Effector CD4-positive, alpha-beta T cell (primary cell): ENCODE measurements around the gene ANKRD34A.
"Not testable (repeated sequence)": the region's sequence is repeated elsewhere in the genome, so short reads cannot be mapped to it uniquely, and the experiment has no call there.

Experiments used
- DNase-seq: peaks from one replicate; pipeline ENCODE4 v3.0.0-alpha.2; 2020

Gene ANKRD34A

DNA sequence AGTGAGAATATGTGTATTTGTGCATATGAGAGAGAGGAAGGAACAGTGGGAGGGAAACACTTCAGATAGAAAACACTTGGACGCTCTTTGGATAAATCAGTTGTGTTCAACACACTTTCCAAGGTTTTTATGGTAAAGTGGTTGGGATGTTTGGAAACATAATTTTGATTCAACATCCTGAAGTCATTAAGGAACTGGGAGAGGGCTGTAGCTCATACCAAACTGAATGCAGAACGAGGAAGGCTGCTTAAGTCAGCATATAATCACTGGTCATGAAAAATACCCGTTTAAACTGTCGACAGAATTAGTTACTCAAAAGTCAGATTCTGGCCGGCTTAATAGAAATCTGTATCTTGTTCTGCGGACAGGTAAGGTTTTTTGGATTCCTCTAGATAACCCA lies 21.5 kb downstream of the ANKRD34A start:
- DNase-seq = no peak

DNA sequence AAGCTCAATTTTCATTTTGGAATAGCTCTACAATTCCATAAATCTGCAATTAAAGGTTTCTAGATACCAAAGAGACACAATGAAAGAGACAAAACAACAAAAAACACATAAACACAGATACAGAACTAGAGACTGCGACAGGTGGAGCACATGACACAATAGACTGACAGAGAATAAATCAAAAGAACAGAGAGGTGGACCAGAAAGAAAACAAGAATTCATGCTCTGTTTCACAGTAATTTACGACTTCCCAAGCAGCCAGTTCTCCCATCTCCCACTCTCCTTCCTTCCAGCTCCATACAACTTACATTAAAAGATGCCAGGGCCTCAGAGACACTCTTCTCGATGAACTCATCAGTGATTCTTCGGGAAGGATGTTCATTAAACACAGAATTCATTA lies 22.0 kb downstream of the ANKRD34A start:
- DNase-seq = no peak

DNA sequence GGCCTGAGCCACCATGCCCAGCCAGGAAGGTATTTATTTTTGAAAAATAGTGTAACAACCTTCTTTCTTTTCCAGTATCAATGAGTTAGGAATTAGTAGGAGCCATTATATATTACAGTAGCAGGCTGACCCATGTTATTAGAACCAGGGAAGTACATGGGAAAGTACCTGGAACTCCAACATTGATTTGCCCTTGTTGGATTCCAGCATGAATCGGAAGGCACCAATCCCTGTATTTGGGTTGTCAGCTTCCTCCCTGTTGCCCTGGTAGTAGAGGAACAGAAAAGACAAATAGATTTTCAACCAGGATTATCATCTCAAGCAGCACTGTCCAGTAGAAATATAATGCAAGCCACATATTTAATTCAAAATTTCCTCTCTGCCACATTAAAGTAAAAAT lies 26.9 kb downstream of the ANKRD34A start:
- no peak for DNase-seq

DNA sequence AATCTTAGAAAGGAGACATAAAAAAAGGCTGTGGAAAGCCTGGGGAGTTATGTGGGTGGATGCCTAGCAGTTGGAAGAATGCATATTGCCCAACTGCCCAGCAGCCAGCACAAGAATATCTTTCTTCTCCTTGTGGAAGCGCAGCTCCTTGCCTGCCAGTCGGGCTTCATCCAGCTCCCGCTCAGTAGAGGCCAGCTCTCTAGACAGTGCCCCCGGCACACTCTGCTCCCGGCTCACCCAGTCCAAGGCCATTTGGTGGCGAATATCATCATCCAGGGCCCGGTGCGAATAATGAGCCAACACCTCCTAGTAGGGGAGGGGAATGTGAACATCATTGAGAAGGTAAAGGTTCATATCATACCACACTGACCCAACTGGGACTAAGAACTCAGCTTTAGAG lies 28.1 kb downstream of the ANKRD34A start:
- no peak for DNase-seq

DNA sequence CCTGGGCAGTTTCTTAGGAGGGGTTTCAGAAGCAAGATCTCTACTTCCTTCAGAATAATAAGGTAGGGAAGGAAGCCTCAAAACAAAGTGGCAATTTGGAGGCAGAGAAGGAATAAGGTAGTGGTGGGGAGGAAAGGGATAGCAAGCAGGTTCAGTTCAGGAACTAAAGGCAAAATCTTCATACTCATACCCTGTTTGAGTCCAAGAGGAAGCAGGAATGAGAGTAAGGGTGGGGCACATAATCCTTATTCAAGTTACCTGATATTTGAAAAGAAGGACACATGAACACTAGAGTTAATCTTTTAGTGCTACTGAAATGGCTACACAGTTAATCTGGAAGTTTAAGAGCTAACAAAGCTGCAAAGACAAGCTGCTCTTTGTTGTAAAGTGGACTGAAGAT lies 28.7 kb downstream of the ANKRD34A start:
- no peak for DNase-seq

DNA sequence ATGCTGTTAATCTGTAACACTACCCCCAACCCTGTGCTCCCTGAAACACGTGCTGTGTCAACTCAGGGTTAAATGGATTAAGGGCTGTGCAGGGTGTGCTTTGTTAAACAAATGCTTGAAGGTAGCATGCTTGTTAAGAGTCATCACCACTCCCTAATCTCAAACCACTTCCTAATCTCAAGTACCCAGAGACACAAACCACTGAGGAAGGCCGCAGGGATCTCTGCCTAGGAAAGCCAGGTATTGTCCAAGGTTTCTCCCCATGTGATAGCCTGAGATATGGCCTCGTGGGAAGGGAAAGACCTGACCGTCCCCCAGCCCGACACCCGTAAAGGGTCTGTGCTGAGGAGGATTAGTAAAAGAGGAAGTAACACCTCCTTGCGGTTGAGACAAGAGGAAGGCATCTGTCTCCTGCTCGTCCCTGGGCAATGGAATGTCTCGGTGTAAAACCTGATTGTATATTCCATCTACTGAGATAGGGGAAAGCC lies 31.8 kb downstream of the ANKRD34A start:
- peak; percentile 11 for DNase-seq

DNA sequence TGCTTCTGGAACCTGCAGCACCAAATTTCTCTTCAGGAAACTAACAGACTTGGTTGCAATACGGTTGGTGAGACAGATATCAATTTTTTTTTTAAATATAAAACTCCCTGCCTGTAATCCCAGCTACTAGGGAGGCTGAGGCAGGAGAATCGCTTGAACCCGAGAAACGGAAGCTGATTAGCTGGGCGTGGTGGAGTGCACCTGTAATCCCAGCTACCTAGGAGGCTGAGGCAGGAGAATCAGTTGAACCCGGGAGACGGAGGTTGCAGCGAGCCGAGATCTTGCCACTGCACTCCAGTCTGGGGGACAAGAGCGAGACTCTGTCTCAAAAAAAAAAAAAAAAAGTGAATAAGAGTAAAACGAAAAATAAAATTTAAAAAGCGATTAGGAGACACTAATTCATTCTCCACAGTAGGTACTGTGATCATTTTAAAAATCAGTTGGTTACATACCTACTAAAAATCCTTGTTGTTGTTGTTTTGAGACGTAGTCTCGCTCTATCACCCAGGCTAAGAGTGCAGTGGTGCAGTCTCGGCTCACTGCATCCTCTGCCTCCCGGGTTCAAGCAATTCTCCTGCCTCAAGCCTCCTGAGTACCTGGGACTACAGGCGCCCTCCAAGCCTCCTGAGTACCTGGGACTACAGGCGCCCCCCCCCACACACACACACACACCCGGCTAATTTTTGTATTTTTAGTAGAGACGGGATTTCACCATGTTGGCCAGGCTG lies 36.3 kb downstream of the ANKRD34A start:
- no peak for DNase-seq

DNA sequence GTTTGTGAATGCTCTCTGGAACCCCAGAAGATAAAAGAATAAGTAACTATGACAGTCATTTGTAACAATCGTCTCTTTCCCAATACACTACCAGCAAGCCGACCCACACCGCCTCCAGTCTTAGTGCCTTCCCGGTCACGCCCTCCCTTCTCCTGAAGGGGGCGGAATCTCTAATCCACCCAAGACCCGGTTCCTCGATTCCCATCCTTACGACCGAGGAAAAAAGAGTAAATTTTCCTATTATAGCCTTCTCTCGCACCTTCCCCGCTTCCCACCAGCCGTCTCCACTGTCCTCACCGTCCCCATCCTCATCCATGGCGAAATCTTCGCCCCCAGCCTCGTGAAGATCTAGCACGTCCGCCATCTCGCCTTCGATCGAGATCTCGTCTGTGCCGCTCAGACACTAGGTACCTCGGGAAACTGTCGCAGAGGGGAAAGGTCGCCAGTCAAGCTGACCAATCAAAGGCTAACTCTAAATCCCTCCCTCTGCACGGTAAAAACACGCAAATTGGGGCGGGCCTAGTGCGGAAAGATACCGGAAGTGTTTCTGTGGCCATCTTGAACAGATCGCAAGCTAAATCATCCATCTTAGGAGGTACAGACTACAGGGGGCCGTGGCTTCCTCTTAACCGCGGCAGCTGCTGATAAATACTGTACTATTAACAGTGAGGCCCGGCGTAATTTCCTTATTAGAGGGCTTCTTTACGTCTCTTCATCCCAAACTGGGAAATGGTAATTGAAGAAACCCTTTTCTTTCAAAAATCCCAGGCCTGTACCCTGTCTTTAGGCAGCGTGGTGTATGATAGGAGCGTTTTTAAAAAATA lies 37.1 kb downstream of the ANKRD34A start, which contains the start of gene RBM8A:
TSS of gene RBM8A (minus strand) at position 422 of the 824 bp plus-strand sequence. CDS start at position 364, 58 bp downstream.
- DNase-seq = peak; percentile 91

DNA sequence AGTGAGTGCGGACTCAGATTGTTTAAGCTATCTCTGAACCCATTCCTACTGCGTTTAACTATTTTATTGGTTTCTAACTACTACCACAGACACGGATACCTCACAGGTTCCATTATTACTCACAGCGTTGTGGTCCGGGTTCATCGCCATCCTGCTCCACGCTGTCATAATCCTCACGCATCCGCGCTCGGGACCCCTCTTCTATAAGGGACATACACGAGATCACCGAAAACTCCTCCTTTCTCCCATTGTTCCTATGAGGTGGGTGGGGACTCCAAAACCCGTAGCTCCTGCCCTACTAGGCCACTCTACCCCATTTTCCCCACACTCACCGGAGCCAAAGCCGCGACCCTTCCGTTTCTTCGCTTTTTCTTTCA lies 37.7 kb downstream of the ANKRD34A start:
- no peak for DNase-seq

DNA sequence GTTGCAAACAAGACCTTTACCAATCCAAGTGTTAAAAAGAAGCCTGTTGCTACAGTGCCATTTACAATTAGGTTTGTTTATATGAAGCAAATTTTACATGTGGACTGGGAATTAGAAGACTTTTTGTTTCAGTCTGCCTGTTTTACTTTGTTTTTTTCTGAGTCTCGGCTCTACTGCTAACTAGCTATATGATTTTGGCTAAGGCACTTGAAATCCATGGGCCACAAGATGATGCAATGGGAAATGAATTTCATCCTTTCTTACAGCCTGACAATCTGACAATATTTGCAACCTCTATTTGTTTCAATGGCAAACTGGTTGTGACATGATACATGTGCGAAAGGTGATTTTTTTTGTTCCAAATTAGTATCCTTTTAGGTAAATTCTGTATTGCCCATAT lies 42.1 kb downstream of the ANKRD34A start:
- DNase-seq = no peak

DNA sequence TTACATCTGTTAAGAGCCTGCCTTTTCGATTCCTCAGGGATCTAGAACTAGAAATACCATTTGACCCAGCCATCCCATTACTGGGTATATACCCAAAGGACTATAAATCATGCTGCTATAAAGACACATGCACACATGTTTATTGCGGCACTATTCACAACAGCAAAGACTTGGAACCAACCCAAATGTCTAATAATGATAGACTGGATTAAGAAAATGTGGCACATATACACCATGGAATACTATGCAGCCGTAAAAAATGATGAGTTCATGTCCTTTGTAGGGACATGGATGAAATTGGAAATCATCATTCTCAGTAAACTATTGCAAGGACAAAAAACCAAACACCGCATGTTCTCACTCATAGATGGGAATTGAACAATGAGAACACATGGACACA lies 44.1 kb downstream of the ANKRD34A start:
- DNase-seq = not testable (repeated sequence)

DNA sequence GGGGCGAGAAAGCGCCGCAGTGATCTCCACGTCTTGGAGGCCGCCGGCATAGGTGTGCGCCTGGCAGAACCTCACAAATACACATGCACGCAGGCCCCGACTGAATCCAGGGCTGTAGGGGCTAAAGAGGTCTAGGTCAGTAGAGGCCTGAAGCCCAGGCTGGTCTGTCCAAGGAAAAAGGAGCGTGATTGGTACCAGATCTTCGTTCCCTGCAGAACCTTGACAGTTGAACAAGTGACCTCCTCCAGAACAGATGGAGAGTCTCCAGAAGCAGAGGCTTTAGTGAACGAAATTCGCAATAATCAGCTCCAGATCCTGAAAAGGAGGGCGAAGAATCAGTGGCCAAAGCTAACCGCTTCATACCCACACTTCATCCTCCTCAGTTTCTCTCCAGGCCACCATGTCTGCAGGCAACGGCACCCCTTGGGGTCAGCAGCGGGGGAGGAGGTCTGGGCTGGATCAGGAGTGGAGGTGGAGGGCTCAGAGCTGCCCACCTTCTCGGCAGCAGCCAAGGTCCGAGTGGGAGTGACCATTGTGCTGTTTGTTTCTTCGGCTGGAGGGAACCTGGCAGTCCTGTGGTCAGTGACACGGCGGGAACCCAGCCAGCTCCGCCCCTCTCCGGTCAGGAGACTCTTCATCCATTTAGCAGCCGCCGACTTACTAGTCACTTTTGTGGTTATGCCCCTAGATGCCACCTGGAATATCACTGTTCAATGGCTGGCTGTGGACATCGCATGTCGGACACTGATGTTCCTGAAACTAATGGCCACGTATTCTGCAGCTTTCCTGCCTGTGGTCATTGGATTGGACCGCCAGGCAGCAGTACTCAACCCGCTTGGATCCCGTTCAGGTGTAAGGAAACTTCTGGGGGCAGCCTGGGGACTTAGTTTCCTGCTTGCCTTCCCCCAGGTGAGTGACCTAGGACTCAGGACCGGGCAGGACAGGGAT lies 45.1 kb downstream of the ANKRD34A start:
- no peak for DNase-seq

DNA sequence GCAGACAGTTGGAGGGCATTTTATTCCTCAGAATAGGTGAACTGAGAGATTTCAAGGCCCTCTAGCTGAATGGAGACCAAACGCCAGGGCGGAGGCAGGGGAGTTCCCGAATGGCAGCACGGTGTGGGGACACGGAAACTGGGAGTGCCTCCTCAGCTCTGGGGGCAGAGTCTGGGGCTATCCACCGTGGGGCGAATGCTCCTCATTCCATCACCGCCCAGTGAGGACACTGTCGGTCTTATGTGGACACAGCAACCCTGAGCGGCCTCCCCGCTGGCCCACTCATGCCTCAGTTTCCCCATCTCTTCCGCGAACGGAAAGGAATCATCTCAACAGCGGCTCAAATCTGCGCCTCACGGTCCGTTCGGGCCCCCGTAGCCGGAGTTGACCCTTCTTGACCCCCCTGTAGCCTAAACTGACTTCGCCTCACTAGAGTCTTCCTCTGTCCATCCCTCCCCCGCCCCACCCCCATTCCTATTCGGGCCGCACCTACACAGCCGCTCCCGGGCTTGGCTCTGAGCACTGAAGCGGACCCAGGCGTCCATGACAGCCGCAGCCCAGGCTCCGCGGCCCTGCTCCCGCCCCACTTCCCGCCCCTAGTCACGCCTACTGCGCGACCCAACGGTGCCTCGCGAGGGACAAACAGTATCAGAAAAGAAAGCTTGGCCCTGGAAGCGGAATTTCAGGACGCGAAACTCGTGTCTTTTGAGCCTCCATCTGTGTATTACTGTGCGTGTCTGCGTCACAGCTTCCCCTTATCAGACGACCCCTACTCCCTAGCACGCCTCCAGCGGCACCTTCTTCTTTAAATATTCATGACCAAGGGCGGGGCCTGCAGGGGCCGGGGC lies 46.0 kb downstream of the ANKRD34A start, which contains the start of gene PEX11B:
TSS of gene PEX11B (minus strand) at position 574 of the 848 bp plus-strand sequence. CDS start at position 545, 29 bp downstream.
- peak; percentile 88 for DNase-seq

DNA sequence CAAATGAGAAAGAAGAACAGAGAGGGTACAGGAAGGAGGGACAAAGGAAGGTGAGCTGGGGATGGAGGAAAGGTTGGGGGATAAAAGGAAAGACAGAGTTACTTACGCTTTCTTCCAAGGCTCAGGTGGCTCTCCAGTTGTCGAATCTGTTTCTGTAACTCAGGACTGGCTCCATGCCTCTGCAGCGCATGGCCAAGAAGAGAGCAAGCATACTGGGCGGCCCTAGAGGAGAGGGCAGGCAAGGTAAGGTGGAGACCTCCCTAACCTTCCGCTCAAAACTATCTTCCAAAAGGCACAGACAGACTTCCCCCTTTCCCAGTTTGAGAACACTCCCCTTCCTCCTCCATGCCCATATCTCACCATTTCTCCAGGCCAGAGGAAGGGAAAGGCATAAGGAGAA lies 46.8 kb downstream of the ANKRD34A start:
- DNase-seq = no peak

DNA sequence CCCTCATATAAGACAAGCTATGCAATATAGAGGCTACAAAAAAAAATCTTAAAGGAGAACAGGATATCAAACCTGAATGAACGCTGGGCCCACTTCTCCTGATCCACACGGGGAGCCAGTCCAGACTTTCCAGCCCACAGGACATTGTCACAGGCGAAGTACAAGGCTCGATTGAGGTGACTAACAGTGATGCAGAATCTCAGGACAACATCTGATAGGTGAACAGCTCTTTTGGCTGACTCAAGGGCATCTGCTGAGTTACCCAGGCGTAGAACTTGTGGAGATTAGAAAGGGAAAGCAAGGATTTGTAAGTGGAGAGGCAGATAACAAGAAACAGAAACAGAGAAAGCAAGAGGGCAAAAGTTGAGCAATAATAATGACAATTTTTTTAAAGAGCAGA lies 47.6 kb downstream of the ANKRD34A start:
- no peak for DNase-seq

DNA sequence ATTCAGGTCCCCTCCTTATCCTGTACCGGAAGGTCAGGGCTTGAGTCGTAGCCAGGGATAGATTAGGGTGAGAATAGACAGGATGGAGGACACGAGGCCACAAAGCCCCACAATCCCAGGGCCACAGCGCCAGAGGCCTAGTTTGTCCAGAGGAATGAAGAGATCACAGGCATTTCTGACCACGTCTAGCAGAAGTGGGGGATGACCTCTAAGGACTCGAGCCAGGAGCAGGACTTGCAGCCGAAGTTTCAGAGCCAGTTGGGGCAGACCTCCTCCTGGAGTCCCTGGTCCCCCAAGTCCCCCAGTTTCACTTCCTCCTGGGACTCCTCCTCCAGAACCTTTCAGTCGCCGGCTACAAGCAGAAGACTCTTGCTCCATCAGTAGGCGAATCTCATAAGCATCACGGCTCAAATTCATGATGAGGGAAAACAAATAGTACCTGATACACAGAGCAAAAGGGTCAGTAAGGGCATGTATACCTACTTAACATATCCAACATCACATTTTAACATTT lies 52.2 kb downstream of the ANKRD34A start:
- DNase-seq = no peak
